Keratinocyte (primary cell): ENCODE measurements around the gene AAR2.

Experiments used
- CTCF ChIP-seq, 3 experiments: IDR thresholded peaks in 1 of 3; conservative IDR thresholded peaks in 1 of 3; optimal IDR thresholded peaks in 1 of 3; 2 replicates in 2 of 3; 3 replicates in 1 of 3; pipeline versions ENCODE3 to v1.5.1; 2011; ENCODE audit warnings: low read length in 3 of 3, mild to moderate bottlenecking in 3 of 3, moderate library complexity in 2 of 3, control low read depth in 1 of 3, inconsistent platforms in 1 of 3; ENCODE audit not compliant: insufficient read depth in 2 of 3; ENCODE audit errors: extremely low read depth in 1 of 3
- EZH2 ChIP-seq: IDR thresholded peaks from one replicate; pipeline ENCODE4 v1.6.1; 2012; ENCODE audit warnings: inconsistent platforms, mild to moderate bottlenecking, low read length, moderate library complexity

GRCh38 chr20:36238760-36239159 is 2.5 kb downstream of the AAR2 start:
- no peak for TF ChIP-seq CTCF (optimal IDR thresholded peaks at IDR 0.05 in 1 of 3, IDR thresholded peaks at IDR 0.05 in 1 of 3, conservative IDR thresholded peaks at IDR 0.05 in 1 of 3; ENCODE audit: extremely low read depth in 1 of 3, insufficient read depth in 2 of 3, low read length in 3 of 3)
- TF ChIP-seq EZH2 = no peak
